RWPE2 (cell line): ENCODE data around the gene ABHD8.
"Not testable (repeated sequence)": the region's sequence is repeated elsewhere in the genome, so short reads cannot be mapped to it uniquely, and the experiment has no call there.

Experiments
- ATAC-seq: fragments of 200-7000 bp; cut with Tn5 transposase; 3 replicates; pipeline ENCODE4 v1.9.1; 2021; ENCODE audit warnings: low read depth
- DNase-seq: peaks from one replicate; pipeline ENCODE4 v3.0.0-alpha.2; 2020; ENCODE audit warnings: low spot score
- H3K27ac ChIP-seq: fragments of 450-650 bp; 2 replicates; pipeline ENCODE4 v1.5.1; 2017; ENCODE audit warnings: mild to moderate bottlenecking; ENCODE audit not compliant: poor library complexity, severe bottlenecking
- H3K27me3 ChIP-seq: fragments of 250-450 bp; sonication (Bioruptor Pico); 2 replicates; pipeline ENCODE4 v1.5.1; 2021; ENCODE audit warnings: mild to moderate bottlenecking, moderate library complexity; ENCODE audit not compliant: insufficient read depth, poor library complexity, severe bottlenecking
- H3K36me3 ChIP-seq: fragments of 250-450 bp; sonication (Bioruptor Pico); 2 replicates; pipeline ENCODE4 v1.5.1; 2020; ENCODE audit warnings: low read depth, mild to moderate bottlenecking, moderate library complexity
- H3K4me1 ChIP-seq: fragments of 250-450 bp; sonication (Bioruptor Pico); 2 replicates; pipeline ENCODE4 v1.5.1; 2021; ENCODE audit warnings: mild to moderate bottlenecking, moderate library complexity; ENCODE audit not compliant: insufficient read depth, poor library complexity, severe bottlenecking
- H3K4me3 ChIP-seq: fragments of 250-450 bp; sonication (Bioruptor Pico); 2 replicates; pipeline ENCODE4 v1.5.1; 2021; ENCODE audit warnings: mild to moderate bottlenecking, moderate library complexity; ENCODE audit not compliant: severe bottlenecking
- H3K9me3 ChIP-seq: fragments of 250-450 bp; sonication (Bioruptor Pico); 2 replicates; pipeline ENCODE4 v1.5.1; 2021; ENCODE audit warnings: mild to moderate bottlenecking, moderate library complexity; ENCODE audit not compliant: severe bottlenecking
- TF ChIP-seq, protein P1 (sequence below): fragments of 450-650 bp; IDR thresholded peaks from one replicate; pipeline ENCODE4 v1.5.1; 2017; ENCODE audit warnings: mild to moderate bottlenecking, moderate library complexity; ENCODE audit not compliant: poor library complexity, severe bottlenecking

The ABHD8 gene

DNA sequence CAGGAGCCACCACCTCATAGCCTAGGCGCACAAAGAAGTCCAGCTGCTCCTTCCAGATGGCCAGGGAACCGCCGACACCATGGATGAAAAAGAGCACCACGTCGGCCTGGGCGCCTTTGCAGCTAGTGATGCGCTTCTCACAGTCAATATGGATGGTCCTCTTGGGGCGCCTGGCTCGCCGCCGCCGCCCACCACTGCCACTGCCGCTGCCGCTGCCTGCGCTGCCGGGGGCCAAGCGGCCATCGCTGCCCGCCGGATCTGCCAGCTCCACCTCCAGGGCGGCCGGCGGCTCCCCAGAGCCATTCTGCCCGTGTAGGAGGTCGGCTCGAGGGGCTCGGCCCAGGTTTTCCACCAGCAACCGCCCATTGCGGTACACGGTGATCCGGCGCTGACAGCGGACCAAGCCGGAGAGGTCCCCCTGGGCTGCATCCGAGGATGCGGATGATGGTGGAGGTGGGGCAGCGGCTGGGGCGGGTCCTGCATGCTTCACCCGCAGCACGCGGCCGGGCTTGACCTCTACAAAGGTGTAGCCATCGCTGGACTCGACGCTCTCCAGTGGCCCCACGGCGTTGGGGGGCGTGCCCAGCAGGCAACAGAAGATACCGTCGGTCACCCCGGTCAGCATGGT lies 2.1 kb downstream of the ABHD8 start:
- Histone ChIP-seq H3K36me3 (peaks cover 13% of the 10 kb centered on the region), H3K9me3 (no peaks in the 10 kb centered on the region), H3K27ac (no peak overlapping the region), H3K4me1 (peaks cover 6% of the 10 kb centered on the region), H3K27me3 (no peaks in the 10 kb centered on the region), H3K4me3 (no peak overlapping the region)
- no peak for ATAC-seq
- TF ChIP-seq, protein P1, sequence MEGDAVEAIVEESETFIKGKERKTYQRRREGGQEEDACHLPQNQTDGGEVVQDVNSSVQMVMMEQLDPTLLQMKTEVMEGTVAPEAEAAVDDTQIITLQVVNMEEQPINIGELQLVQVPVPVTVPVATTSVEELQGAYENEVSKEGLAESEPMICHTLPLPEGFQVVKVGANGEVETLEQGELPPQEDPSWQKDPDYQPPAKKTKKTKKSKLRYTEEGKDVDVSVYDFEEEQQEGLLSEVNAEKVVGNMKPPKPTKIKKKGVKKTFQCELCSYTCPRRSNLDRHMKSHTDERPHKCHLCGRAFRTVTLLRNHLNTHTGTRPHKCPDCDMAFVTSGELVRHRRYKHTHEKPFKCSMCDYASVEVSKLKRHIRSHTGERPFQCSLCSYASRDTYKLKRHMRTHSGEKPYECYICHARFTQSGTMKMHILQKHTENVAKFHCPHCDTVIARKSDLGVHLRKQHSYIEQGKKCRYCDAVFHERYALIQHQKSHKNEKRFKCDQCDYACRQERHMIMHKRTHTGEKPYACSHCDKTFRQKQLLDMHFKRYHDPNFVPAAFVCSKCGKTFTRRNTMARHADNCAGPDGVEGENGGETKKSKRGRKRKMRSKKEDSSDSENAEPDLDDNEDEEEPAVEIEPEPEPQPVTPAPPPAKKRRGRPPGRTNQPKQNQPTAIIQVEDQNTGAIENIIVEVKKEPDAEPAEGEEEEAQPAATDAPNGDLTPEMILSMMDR, result no peak
- no peak for DNase-seq

DNA sequence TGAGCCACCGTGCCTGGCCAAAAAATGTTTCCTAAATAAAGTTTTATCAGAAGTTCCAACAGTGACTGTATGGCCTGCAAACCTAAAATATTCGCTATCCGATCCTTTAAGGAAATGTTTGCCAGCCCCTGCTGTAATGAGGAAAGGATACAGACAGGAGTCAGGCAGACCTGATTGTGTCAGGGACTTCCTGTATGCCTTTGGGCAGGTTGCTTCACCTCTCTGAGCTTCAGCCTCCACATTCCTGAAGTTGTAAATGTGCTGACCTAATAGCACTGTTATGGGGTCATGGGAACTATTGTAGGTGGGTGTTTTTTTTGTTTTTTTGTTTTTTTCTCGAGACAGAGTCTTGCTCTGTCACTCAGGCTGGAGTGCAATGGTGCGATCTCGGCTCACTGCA lies 6.2 kb downstream of the ABHD8 start:
- Histone ChIP-seq H3K4me1 (peaks cover 7% of the 10 kb centered on the region), H3K9me3 (no peaks in the 10 kb centered on the region), H3K4me3 (no peak overlapping the region), H3K27me3 (no peaks in the 10 kb centered on the region), H3K36me3 (peaks cover 22% of the 10 kb centered on the region), H3K27ac (peak overlapping the region; percentile 57)
- TF ChIP-seq, protein P1, result no peak
- DNase-seq (no peak), ATAC-seq (peak; percentile 12; the same call in 1 of the 3 replicates)

DNA sequence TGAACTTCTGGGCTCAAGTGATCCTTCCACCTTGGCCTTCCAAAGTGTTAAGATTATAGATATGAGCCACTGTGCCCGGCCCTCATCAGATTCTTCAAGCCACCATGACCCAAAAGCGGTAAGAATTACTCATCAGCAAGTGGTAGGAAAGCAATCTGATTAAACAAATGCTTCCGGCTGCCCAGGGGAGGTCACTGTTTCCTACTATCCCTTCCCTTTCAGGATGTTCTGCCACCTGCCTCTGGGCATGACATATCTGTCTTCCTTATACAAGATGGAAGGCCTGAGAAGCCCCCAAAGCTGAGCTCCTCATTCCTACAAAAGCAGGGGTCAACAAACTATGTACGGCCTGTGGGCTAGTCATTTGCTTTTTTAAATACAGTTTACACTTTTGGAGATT lies 7.0 kb downstream of the ABHD8 start:
- ATAC-seq (peak; percentile 15; the same call in 1 of the 3 replicates), DNase-seq (no peak)
- H3K9me3 ChIP-seq, result no peaks in the 10 kb centered on the region
- H3K27me3 ChIP-seq, result no peaks in the 10 kb centered on the region
- H3K36me3 ChIP-seq, result peaks cover 22% of the 10 kb centered on the region
- H3K4me1 ChIP-seq, result peaks cover 7% of the 10 kb centered on the region
- no peak overlapping the region for H3K4me3 ChIP-seq
- TF ChIP-seq, protein P1, result peak; percentile 58
- H3K27ac ChIP-seq, result peak overlapping the region; percentile 57

DNA sequence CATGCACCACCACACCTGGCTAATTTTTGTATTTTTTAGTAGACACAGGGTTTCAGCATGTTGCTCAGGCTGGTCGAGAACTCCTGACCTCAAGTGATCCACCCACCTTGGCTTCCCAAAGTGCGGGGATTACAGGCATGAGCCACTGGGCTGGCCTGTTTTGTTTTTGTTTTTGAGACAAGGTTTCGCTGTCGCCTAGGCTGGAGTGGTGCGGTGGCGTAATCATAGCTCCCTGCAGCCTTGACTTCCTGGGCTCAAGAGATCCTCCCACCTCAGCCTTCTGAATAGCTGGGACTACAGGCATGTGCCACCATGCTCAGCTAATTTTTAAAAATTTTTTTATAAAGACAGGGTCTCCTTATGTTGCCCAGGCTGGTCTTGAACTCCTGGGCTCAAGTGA lies 7.7 kb downstream of the ABHD8 start:
- DNase-seq, H3K9me3 ChIP-seq, H3K27me3 ChIP-seq, ATAC-seq, H3K4me1 ChIP-seq, H3K4me3 ChIP-seq: not testable (repeated sequence)
- peak overlapping the region; percentile 57 for H3K27ac ChIP-seq
- H3K36me3 ChIP-seq, result peaks cover 22% of the 10 kb centered on the region

DNA sequence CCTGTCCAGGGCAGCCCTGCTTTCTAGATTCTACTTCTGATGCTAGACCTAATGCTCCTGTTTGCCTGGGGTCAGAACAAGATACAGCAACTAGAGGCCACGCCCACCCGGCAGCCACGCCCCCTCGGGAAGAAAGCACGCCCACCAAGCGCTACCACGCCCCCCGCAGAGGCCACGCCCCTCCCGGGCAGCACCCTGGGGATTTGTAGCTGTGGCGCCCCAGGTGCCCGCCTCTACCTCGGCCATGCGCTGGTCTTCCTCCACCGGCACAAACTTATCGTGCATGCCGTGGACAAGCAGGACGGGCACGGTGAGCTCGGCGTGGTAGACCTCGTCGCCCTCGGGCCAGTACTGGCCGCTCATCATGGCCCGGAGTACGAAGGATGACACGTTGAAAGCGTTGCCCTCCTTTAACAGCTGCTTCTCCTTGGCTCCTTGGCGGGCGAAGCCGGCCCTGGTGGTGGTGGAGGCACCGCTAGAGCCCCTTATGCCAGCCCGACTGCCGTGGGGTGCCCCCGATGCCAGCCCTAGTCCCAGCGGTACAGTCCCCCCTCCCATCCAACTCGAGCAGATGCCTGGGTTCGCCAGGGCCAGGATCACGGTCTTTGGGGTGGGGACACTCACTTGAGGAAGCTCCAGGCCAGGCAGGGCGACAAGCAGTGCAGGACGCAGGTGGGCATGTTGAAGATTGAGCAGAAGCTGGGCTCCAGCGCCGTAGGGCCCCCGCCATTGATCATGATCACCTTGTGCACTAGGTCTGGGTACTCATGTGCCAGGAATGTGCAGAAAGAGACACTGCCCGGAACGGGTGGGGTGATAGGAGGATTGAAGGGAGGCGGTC lies 9.0 kb downstream of the ABHD8 start:
- DNase-seq (no peak), ATAC-seq (no peak)
- TF ChIP-seq, protein P1, result no peak
- Histone ChIP-seq H3K27me3 (no peaks in the 10 kb centered on the region), H3K9me3 (no peaks in the 10 kb centered on the region), H3K36me3 (peaks cover 22% of the 10 kb centered on the region), H3K4me3 (no peak overlapping the region), H3K4me1 (peaks cover 7% of the 10 kb centered on the region), H3K27ac (no peak overlapping the region)
